Raji (cell line): Measurements from ENCODE around the gene RNF222.

Experiments
- POLR2A ChIP-seq: IDR thresholded peaks from 2 replicates; pipeline ENCODE4 v1.6.1; 2011; ENCODE audit warnings: low read depth, low read length, control low read depth; ENCODE audit not compliant: insufficient read depth

RNF222 gene

DNA sequence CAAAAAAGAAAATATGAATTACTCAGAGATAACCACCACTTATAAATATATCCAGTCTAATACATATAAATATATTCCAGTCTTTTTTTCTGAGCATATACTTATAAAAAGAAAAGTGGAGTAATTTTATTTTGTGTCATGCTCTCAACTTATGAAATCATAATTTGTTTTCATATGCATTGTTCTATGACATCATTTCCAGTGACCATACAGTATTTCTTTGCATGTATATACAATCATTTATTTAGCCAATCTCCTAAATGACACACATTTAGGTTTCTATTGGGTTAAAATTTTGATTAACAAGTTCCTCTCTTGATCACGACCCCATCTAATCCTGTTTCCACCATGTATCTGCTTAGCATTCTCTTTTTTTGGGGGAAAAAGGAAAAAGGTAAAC is 21.7 kb upstream of the RNF222 start:
- TF ChIP-seq POLR2A: no peak

DNA sequence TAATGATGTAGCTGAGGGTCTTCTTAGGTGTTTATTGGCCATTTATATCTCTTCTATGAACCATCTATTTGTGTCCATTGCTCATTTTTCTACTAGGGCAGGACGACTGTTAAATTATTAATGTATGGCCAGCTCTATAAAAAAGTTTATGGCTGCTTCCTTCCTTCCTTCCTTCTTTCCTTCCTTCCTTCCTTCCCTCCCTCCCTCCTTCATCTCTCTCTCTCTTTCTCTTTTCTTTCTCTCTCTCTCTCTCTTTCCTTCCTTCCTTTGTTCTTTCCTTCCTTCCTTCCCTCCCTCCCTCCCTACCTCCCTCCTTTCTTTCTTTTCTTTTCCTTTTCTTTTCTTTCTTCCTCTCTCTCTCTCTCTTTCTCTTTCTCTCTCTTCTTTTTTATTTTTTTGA is 20.8 kb upstream of the RNF222 start:
- no peak for TF ChIP-seq POLR2A

DNA sequence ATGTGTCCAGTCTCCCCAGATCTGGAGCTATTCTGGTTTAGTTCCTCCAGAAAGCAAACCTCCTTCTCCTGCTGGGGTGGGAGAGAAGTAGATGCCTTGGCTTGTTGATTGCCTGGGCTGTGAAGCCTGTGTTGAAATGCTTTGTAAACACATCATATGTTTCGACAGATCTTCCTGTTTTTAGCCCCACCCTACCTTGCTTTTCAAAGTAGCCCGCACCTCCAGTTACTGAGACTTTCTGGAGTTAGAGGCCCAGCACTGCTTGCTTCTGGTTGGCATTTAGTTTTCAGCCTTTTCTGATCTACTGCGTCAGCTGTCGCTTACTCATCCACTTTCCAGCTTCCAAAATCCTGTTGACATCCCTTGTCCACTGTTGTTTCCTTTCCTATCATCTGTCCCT is 20.2 kb upstream of the RNF222 start:
- no peak for TF ChIP-seq POLR2A

DNA sequence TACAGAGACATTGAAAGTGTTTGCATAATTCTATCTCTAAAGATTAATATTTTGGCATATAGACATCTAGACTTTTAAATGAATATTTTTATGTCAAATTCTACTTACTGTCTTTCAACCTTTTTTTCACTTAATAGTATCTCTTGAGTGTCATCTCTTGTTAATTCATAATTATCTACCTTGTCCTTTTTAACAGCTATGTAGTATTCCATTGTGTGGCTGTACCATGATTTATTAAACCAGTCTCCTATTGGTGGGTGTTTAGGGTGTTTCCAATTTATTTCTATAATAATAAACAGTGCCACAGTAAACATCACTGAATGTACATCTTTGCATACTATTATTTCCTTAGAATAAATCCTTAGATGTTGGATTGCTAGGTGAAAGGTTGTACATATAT is 16.3 kb upstream of the RNF222 start:
- no peak for TF ChIP-seq POLR2A

DNA sequence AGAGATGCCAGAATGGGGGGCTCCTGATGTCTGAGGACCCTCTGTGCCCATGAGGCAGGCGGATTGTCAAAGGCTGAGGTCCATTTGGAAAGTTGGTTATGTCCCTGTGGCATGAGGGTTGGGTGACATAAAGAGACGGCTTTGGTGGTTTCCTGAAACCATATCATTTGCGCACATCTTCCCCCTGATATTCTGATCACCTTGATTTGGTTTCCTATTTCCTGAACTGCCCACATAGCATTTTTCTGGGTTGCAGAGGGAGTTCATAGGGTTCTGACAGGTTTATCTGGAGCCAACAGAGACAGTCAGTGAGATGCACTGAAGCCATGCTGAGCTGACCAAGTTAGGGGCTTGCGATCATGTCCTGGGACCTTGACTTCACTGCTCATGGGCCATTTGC is 15.7 kb upstream of the RNF222 start:
- no peak for TF ChIP-seq POLR2A

DNA sequence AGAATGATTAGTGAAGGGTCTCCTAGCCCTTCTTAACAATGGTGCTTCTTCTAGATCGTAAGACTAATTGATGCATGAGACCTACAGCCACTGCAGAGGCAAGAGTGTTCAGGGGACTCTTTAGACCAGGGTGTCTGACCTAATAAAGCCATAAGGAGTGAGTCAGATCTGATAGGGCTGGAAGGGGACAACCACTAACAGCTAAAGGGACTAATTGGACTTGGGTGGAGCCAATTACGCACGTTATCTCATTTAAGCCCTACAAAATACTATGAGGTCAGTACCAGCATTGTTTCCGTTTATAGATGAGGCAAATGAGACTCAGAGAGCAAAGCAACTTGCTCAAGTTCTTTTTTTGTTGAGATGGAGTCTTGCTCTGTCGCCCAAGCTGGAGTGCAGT is 14.5 kb upstream of the RNF222 start:
- TF ChIP-seq POLR2A: no peak

DNA sequence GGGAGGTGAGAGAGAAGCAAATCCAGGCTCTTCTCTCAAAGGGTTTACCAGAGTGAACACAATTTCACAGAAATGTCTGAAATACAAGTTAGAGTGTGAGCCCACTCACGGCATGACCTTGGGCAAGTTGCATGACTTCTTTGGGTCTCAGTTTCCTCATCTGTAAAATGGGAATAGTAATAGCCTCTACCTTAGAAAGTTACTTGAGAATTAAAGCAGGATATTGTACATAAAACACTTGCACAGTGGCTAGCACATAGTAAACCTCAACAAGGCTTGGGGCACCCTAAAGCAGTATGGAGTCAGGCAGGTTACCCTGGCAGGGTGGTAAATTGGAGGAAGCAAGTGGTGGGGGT is 13.2 kb upstream of the RNF222 start:
- no peak for TF ChIP-seq POLR2A

DNA sequence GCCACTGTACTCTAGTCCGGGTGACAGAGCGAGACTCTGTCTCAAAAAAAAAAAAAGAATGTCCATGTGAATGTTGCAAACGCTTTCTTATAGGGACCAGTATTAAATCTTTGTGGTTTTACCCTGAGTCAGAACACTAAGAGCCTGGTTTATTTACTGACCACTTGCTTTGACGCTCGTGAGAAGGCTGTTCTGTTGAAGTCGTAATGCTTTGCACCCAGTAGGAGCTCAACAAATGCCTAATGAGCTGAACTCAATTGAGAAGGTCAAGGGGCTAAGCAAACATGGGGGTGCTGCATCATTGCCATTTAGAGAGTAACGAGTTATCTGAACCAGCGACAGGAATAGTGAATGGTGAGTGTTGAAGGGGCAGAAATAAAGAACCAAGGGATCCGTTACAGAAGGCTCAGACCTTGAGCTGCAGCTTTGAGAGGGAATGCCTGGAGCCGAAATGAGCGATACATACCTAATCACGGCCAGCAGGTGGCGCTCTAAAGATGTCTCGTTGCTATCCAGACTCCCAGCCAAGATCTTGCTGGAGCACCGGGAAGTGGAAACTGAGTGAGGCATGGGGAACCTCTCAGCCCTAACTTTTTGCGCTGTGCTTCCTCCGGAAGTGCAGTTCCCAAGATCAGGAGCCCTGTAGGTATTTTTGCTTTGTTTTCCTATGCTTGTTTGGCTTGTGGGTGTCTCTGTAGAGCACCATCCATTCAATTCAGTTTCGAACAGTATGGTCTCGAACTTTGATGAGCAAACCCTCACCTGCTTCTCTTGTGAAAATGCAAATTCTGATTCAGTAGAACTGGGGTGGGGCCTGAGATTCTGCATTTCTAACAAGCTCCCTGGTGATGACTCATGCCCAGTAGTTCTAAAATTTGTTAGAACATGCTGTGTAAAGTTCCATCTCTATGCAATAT is 12.6 kb upstream of the RNF222 start:
- no peak for TF ChIP-seq POLR2A

DNA sequence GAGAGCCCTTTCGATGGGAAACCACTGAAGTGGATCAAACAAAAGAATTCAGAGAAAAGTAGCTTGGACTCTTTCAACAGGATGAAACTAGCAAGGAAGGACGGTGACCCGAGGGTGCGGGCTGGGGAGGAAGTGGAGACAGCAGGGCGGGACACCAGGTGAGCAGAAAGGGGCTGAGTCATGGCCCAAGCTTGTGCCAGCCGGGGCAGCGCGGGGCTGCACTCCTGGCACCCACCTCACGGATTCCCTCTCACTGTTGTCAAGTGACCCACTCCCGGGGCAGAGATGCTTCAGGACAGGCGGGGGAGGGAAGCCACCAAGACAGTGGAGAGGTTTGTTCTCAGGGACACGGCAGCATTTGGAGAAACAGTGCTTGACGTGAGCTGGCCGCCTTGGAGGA is 10.7 kb upstream of the RNF222 start:
- no peak for TF ChIP-seq POLR2A

DNA sequence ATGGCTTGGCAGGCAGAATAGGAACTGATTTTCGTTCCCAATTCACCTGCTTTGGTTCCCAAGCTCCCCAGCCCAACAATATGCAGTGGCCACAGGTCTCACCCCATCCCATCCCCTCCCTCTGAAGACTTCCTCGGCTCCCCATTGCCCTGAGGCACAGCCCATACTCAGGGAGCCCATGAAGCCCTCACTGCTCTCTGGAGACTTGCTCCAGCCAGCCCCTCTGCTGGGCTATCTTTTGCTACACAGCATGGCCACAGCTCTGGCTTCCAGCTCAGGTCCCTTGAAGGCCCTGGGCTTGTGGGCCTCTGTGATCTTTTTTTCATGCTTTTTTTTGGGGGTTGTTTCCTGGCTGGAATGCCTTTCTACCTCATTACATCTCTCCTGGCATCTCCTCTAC is 8.5 kb upstream of the RNF222 start:
- no peak for TF ChIP-seq POLR2A

DNA sequence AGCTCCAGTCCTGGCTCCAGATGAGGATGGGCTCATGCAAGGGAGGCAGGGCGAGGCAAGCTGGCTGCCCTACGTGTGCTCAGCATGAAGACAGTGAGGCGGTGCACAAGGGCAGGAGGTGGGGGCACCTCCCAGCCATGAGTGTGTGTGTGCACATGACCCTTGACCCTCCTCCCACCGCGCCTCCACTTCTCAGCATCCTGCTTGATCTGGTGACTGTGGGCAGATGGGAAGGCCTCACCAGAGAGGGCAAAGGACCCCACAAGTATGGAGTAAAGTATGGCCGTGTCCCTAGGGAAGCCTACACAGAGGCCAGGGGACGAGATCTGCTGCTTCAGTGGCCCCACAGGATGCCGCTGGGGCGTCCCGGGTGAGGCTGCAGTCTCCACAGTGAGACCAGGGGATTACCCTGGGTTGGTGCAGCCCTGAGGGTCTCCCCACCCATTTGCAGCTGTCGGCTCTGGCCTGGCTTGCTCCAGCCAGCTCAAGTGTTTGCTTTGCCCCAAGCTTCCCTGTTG is 7.9 kb upstream of the RNF222 start:
- TF ChIP-seq POLR2A: no peak

DNA sequence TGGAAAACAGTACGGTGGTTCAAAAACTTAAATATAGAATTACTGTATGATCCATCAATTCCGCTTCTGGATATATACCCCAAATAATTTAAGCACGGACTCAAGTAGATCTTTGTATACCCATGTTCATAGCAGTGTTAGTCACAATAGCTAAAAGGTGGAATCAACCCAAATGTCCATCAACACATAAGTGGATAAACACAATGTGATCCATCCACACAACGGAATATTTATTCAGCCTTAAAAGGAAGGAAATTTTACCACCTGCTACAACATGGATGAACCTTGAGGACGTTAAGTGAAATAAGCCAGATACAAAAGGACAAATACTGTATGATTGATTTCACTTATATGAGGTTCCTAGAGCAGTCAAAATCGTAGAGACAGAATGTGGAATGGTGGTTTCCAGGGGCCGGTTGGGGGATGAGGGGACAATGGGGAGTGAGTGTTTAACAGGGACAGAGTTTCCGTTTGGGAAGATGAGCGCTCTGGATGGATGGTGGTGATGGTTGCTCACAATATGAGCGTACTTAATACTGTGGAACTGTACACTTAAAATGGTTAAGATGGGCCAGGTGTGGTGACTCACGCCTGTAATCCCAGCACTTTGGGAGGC is 5.4 kb upstream of the RNF222 start:
- no peak for TF ChIP-seq POLR2A

DNA sequence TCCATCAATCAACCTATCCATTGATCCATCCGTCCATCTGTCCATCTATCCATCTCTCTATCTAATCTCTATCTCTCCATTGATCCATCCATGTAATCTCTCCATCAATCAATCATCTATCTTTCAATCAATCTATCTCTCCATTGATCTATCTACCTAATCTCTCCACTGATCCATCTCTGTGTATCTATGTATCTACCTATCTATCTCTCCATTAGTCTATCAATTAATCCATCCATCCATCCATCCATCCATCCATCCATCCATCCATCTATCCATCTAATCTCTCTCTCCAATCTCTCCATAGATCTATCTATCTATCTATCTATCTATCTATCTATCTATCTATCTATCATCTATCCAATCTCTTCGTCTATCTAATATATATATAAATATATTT is 3.5 kb upstream of the RNF222 start:
- no peak for TF ChIP-seq POLR2A

DNA sequence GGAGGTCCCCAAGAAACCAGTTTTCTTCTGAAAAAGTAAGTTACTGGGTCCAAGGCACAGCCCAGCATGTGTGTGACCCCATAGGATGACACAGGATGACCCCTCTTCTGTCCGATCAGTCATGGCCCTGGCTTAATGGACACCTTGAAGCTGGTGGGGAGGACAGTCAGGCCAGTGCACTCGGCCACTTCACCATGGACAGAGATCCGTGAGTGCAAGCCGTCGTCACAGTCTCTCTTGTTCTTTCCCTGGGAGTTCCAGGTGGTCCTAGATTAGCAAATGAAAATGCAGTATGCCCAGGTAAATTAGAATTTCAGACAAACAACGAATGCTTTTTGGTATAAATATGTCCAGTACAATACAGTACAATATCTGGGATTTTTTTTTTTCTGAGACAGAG is 1.4 kb upstream of the RNF222 start:
- TF ChIP-seq POLR2A: no peak

DNA sequence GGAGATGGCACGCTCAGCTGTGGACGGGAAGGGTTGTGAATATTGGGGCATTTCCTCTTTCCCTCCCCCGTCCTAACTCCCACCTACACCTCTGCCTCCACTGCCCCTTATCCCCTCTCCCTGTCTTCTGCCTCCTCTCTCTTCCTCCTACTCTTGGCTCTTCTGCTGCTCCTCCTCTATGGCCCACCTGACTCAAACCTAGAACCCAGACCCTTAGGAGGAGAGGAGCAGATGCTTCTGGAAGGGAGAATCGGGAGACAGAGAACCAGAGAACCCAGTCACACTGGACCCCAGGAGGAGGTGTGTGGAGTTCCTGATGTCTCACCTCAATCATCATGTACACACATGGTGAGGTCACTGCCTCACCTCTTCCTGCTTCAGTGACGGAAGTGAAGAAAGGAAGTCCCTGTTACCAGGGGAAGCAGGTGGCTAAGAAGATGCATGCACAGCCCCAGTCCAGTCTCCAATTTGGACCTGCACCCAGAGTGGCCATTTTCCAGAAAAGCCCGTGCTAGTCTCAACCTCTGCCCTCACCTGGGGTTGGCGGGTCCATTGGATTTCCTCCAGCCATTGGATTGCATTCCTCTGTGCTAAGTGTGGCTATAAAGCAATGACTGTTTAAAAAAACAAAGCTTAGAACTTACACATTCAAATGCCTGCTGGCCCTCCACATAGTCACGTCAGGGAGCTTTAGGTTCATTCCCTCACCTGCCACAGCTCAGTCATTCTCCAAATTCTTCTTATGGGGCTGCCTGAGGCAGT is 4.0 kb downstream of the RNF222 start:
- TF ChIP-seq POLR2A: peak; percentile 52
